ENCODE results near the gene PNMA8B.
"Not testable (repeated sequence)": the region's sequence is repeated elsewhere in the genome, so short reads cannot be mapped to it uniquely, and the experiment has no call there.

GRCh38 chr19:46522988-46523387 is 27.3 kb upstream of the PNMA8B start:
- not testable (repeated sequence) for TF ChIP-seq CTCF (IDR thresholded peaks at IDR 0.05); ZFX (IDR thresholded peaks at IDR 0.05; ENCODE audit: borderline replicate concordance)

All from 22Rv1 (cell line).